Measurements from ENCODE around the gene SH3GLB1. TPM values are rescaled to one million over a fixed set of nuclear protein-coding genes. Genes with fewer than 3 reads are reported as not detected.

The SH3GLB1 gene
- total and polyA plus RNA-seq, 2 of the 13 experiments (the other 11 are each of a cell fraction or from before 2014, with no cell fraction given) = 26.0 to 41.5 TPM

GRCh38 chr1:86704972-86705664 is 742 bp downstream of the SH3GLB1 start (continued):
- no peak for TF ChIP-seq ZBED4 (CRISPR knock-in tag; IDR thresholded peaks at IDR 0.05; ENCODE audit: borderline replicate concordance)
- no peak for TF ChIP-seq SOX13 (IDR thresholded peaks at IDR 0.05)
- 0 out of 4 replicates have a peak, but pooled peaks of 1 of the 2 experiments have one; percentile 11 for TF ChIP-seq SOX13 (CRISPR knock-in tag; conservative IDR thresholded peaks at IDR 0.05 in 1 of 2, IDR thresholded peaks at IDR 0.05 in 1 of 2)
- 0 out of 2 replicates have a peak, but pooled peaks have one; percentile 1 for TF ChIP-seq MXD4 (CRISPR knock-in tag; IDR thresholded peaks at IDR 0.05)
- TF ChIP-seq NFYC (CRISPR knock-in tag; IDR thresholded peaks at IDR 0.05) = no peak
- no peak for TF ChIP-seq ATM (IDR thresholded peaks at IDR 0.05; ENCODE audit: borderline replicate concordance)
- TF ChIP-seq FOSL2 (CRISPR knock-in tag; IDR thresholded peaks at IDR 0.05) = no peak
- TF ChIP-seq THAP11 (CRISPR knock-in tag; IDR thresholded peaks at IDR 0.05) = no peak
- no peak; the same call in 1 of the 2 replicates for TF ChIP-seq ZNF784 (CRISPR knock-in tag; IDR thresholded peaks at IDR 0.05; ENCODE audit: borderline replicate concordance)
- peak; percentile 6; the same call in 1 of the 2 replicates for TF ChIP-seq PHF20 (CRISPR knock-in tag; IDR thresholded peaks at IDR 0.05)
- TF ChIP-seq GATA4 (IDR thresholded peaks at IDR 0.05; ENCODE audit: borderline replicate concordance, low read depth) = no peak
- TF ChIP-seq ERF (CRISPR knock-in tag; IDR thresholded peaks at IDR 0.05) = no peak
- no peak for TF ChIP-seq ZNF367 (CRISPR knock-in tag; IDR thresholded peaks at IDR 0.05; ENCODE audit: borderline replicate concordance)
- no peak for TF ChIP-seq ZNF501 (CRISPR knock-in tag; IDR thresholded peaks at IDR 0.05)
- no peak for TF ChIP-seq ZNF431 (CRISPR knock-in tag; IDR thresholded peaks at IDR 0.05; ENCODE audit: borderline replicate concordance, low read depth)
- TF ChIP-seq SNAPC2 (CRISPR knock-in tag; IDR thresholded peaks at IDR 0.05) = no peak
- TF ChIP-seq SETDB1 (CRISPR knock-in tag; IDR thresholded peaks at IDR 0.05; ENCODE audit: borderline replicate concordance) = no peak
- 0 out of 2 replicates have a peak, but pooled peaks have one; percentile 2 for TF ChIP-seq ZNF7 (CRISPR knock-in tag; IDR thresholded peaks at IDR 0.05)
- no peak for TF ChIP-seq AGO1 (IDR thresholded peaks at IDR 0.05; ENCODE audit: low read depth, low read length, poor library complexity, severe bottlenecking)
- TF ChIP-seq ZNF326 (CRISPR knock-in tag; IDR thresholded peaks at IDR 0.05; ENCODE audit: borderline replicate concordance) = no peak
- TF ChIP-seq TOE1 (CRISPR knock-in tag; IDR thresholded peaks at IDR 0.05) = no peak
- TF ChIP-seq PRDM4 (CRISPR knock-in tag; IDR thresholded peaks at IDR 0.05; ENCODE audit: borderline replicate concordance) = no peak
- TF ChIP-seq ZNF678 (CRISPR knock-in tag; IDR thresholded peaks at IDR 0.05) = no peak; the same call in 1 of the 2 replicates
- TF ChIP-seq ZNF350 (CRISPR knock-in tag; IDR thresholded peaks at IDR 0.05; ENCODE audit: borderline replicate concordance, low read depth) = no peak
